ENCODE measurements around the gene FAAP100. TPM values are rescaled to one million over a fixed set of nuclear protein-coding genes. Genes with fewer than 3 reads are reported as not detected.

Gene FAAP100
- total and polyA plus RNA-seq, 8 donors: 23.0 to 33.7 (median 28.3) TPM

- Histone ChIP-seq H3K4me3 (no peak overlapping the region), H3K36me3 (no peaks in the 10 kb centered on the region), H3K27me3 (peaks cover 5 to 73% of the 10 kb centered on the region in 2 donors), H3K27ac (no peak overlapping the region), H3K4me1 (peaks cover 0 to 6% of the 10 kb centered on the region in 2 donors), H3K9me3 (no peaks in the 10 kb centered on the region)
- TF ChIP-seq CTCF (IDR thresholded peaks at IDR 0.05): no peak
- peak in 1 of 4 donors; percentile 48 for DNase-seq
- intact Hi-C loops (cut with DNase I): no loop called here
- no peak for ATAC-seq
These were observed 25.2 kb downstream of the FAAP100 start for GRCh38 chr17:81526662-81527571.

- Histone ChIP-seq H3K4me1 (peaks cover 5 to 6% of the 10 kb centered on the region in 2 donors), H3K27me3 (peaks cover 5 to 76% of the 10 kb centered on the region in 2 donors), H3K4me3 (no peak overlapping the region), H3K27ac (no peak overlapping the region), H3K9me3 (no peaks in the 10 kb centered on the region), H3K36me3 (no peaks in the 10 kb centered on the region)
- intact Hi-C loops (cut with DNase I): no loop called here
- ATAC-seq: no peak
- peak in 1 of 4 donors; percentile 61 for DNase-seq
- TF ChIP-seq CTCF (IDR thresholded peaks at IDR 0.05): no peak
These were observed 27.3 kb downstream of the FAAP100 start for GRCh38 chr17:81524865-81525159.

GRCh38 chr17:81524039-81524864 lies 27.9 kb downstream of the FAAP100 start:
- no peaks in the 10 kb centered on the region for H3K9me3 ChIP-seq
- H3K4me1 ChIP-seq: peaks cover 6 to 11% of the 10 kb centered on the region in 2 donors
- intact Hi-C loops (cut with DNase I): no loop called here
- no peaks in the 10 kb centered on the region for H3K36me3 ChIP-seq
- ATAC-seq: no peak
- H3K27ac ChIP-seq: no peak overlapping the region
- peaks cover 5 to 76% of the 10 kb centered on the region in 2 donors for H3K27me3 ChIP-seq
- TF ChIP-seq CTCF (IDR thresholded peaks at IDR 0.05): no peak
- H3K4me3 ChIP-seq: no peak overlapping the region
- DNase-seq: peak in 1 of 4 donors; percentile 57

- Histone ChIP-seq H3K27ac (no peak overlapping the region), H3K27me3 (peaks cover 5 to 73% of the 10 kb centered on the region in 2 donors), H3K4me1 (peaks cover 8 to 18% of the 10 kb centered on the region in 2 donors), H3K36me3 (no peaks in the 10 kb centered on the region), H3K9me3 (no peaks in the 10 kb centered on the region), H3K4me3 (no peak overlapping the region)
- intact Hi-C loops (cut with DNase I): no loop called here
- TF ChIP-seq CTCF (IDR thresholded peaks at IDR 0.05): no peak
- ATAC-seq (no peak), DNase-seq (peak in 1 of 4 donors; percentile 65)
These were observed 28.6 kb downstream of the FAAP100 start for GRCh38 chr17:81523402-81524038.
